Pons (tissue), 1 donor: ENCODE results near the gene PSEN2.

ENCODE experiments used
- DNase-seq: peaks from one replicate; pipeline ENCODE4 v3.0.0-alpha.2; 2016; ENCODE audit warnings: low spot score

PSEN2 gene

GRCh38 chr1:226865590-226865989 lies 4.8 kb upstream of the PSEN2 start:
- no peak for DNase-seq

DNA sequence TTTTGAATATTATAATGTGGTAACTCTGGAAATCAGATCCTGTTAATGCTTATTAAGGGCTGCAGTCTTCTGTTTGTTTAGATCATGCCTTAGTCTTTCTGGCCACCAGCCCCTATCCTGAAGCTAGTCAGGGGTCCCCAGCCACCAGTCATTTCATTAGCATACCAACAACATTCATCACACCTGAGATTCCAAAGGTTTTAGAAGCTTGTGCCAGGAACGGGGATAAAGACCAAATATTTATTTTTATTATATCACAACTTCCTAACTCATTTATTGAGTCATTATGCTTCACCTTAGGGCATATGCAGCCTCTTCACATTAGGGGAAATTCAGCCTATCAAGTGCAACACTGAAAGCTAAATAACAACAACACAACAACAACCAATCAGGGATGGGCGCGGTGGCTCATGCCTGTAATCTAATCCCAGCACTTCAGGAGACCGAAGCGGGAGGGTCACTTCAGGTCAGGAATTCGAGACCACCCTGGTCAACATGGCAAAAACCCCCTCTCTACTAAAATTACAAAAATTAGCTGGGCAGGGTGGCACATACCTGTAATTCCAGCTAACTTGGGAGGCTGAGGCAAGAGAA lies 2.9 kb upstream of the PSEN2 start:
- no peak for DNase-seq

DNA sequence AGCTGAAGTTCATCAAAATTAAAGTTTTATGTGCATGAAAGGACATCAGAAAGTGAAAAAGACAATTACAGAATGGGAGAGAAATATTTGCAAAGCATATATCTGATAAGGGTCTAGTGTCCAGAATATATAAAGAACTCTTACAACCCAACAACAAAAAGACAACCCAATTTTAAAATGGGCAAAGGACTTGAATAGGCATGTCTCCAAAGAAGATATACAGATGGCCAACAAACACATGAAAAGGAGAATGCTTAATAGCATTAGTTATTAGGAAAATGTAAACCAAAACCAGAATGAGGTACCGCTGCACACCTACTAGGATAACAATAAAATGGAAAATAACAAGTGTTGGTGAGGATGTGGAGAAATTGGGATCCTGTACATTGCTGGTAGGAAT lies 1.7 kb upstream of the PSEN2 start:
- DNase-seq = no peak

- peak; percentile 37 for DNase-seq
Measured at GRCh38 chr1:226870026-226870400, 403 bp upstream of the PSEN2 start.

DNA sequence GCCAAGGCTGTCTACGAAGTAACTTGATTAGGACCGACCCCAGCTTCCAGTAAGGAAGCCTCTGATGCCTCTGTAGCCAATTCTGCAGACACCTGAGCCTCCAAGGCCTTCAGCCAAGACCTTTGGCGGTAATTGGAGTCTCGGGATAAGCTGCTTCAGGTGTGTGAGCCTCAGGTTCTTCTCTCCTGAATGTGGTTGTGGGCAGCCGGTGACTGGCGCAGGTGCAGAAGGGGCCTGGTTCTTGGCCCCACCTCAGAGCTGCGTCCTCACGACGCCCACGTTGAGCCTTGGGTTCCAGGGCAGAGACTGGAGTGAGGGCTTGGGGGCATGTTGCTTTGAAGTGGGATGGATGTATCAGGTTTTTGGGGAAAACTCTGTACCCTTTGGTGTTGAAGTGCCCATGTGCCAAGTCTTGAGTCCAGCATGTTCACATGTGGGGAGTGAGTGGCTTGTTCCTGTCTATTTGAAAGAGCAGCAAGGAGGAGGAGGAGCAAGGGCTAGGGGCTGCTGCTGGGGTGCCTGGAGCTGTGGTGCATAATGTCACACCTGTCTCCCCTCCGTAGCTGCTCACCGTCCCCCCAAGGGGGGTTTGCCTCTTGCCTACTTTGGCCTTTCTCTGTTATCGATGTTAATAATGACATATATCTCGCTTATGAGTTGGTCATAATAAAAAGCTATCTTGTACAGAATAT lies 1.4 kb downstream of the PSEN2 start:
- DNase-seq = no peak

GRCh38 chr1:226872437-226872836 lies 2.0 kb downstream of the PSEN2 start:
- no peak for DNase-seq

- no peak for DNase-seq
Measured at GRCh38 chr1:226873771-226874578, 3.6 kb downstream of the PSEN2 start.

DNA sequence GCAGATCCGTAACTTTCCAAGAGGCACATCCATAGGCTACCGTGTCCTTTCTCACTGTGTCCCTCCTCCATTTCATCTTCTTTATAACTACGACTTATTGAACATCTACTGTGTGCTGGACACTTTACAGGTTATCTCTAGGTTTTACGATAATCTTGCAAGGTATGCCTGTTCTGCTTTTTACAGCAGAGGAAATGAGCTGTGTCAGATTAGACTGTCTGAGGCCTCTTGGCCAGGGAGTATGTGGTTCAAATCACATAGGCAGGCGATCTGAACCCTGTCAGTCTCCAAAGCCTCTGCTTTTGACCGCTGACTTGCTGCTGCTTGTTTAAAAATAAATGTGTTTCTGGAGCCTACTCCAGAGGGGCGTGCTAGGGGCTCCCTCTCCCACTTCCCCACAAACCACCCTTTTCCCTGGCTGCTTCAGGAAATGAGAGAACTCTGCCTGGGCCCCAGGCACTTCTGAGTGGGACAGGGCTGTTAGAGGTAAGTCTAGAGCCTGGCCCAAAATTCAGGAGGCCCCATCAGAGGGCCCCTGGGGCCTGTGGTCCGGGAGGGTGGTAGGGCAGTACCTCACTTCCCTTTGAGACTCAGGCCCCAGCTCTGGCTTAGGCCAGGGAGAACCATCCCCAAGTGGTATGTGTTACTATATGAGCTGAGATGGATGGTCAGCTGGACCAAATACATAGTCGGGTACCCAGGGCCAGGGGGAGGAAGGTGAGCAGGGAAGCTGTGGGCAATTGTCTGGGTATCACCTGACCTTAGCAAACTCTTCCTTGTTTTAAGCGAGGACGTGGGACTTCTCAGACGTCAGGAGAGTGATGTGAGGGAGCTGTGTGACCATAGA lies 4.4 kb downstream of the PSEN2 start:
- DNase-seq = no peak

DNA sequence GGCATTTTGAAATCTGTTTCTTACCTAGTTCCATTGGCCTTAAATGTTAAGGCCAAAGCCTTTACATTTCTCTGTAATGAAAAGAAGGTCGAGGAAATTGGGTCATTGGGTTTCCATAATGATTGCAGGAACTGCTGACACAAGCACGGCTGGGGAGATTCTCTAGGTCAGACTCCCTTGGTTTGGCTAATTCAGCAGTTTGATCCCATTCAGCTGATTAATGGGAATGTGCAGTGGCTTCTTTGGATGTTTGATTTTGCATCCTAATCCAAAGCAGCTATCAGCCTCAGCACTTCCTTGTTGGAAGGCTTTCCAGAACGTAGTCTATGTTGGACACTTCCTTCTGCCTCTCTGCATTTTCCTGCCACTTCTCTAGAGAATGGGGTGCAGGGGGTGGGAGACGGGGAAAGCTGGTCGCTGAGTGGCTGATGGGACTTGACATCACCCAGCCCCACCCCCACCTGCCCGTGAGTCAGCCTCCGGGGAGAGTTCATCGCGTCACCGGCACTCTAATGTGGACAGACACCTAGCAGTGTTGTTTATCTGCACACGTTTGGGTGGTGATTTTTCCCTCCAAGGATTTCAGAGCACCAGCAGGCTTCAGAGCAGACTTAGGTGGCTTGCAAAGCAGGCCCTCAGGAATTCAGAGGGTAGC lies 5.4 kb downstream of the PSEN2 start:
- DNase-seq = no peak

GRCh38 chr1:226877669-226878068 lies 7.3 kb downstream of the PSEN2 start:
- no peak for DNase-seq

DNA sequence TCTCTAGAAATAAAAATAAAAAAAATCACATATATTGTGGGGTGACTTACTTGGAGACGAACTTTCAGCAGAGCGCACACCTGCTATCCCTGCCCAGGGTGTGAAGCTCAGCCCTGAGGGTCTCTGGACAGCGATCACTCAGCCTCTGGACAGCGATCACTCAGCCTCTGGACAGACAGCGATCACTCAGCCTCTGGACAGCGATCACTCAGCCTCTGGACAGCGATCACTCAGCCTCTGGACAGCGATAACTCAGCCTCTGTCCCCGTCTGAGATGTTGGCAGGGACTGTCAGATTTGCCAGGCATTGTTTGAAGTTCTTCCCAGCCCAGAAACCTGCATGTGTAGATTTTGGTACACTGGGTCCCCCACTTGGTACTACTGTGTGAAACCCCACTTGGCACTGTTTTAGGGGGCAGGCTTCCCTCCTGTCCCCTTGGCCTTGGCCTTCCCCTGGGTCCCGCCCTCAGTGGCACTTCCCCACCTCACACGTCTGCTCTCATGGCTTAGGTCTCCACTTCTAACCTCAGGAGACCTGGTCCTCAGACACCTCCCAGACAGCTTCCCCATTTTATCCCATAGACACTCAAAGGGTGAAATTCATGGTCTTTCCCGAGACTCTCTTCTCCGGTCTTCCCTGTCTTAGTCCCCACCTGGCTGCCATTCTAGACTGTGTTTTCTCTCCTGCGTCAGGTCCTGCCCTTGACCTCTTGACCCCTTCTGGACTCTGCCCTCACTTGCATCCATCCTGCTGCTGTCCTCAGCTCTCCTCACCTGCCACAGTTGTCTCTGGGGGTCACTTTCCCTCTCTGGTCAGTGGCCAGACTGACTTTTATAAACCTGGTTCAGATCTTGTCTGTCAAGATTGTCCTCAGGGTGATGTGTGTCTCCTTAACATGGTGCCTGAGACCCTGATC lies 10.2 kb downstream of the PSEN2 start:
- no peak for DNase-seq

- DNase-seq = no peak
Measured at GRCh38 chr1:226881515-226882185, 11.2 kb downstream of the PSEN2 start.

DNA sequence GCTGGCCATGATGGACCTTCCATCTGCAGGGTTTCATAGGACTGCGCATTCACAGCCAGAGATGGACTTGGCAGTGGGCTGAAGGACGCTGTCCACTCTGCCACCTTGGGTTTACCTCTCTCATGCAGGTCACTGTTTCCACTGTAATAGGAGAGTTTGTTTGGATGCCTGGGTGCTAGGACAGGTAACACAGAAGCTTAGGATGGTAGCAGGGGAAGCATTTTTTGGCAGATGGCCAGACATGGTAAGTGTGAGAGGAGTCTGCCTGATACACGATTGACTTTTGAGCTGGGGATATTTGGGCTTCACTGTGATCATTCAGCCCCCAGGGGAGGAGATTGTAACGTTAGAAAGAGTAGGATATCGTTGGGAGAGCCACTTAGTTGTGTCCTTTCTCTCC lies 11.8 kb downstream of the PSEN2 start:
- DNase-seq = no peak

DNA sequence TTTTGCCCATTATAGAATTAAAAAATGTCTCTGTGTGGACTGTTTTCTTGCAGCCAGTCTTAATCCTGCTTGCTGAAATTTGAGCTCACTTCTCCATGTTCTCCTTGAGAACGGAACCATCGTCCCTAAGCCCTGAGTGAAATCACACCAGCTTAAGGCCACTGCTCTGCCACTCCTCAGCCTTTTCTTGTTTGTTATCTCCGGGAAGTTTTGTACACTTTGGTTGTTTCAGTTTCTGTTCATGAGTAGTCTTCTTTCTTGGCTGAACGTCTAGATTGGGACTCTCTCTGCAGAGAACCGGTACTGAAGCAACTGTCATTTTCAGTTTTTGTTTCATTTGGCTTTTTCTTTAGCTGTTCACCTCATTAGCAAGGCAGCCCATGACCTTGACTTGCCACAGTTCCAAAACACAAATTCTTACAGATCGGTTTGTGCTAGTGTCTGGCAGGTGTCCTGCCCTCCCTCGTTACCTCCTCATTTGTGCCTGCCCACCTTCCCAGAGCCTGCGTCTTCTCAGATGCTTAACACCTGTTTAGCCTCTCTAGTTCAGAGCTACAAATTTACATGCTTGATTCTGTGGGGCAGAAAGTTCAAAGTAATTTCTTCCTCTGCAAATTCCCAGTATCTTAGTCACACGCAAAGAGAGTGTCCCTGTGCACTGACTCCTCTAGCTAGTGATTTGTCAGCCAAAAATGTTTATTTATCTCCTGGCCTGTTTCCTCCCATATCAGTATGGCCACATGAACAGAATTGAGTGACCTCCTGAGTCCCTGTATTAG lies 12.4 kb downstream of the PSEN2 start:
- peak; percentile 49 for DNase-seq

DNA sequence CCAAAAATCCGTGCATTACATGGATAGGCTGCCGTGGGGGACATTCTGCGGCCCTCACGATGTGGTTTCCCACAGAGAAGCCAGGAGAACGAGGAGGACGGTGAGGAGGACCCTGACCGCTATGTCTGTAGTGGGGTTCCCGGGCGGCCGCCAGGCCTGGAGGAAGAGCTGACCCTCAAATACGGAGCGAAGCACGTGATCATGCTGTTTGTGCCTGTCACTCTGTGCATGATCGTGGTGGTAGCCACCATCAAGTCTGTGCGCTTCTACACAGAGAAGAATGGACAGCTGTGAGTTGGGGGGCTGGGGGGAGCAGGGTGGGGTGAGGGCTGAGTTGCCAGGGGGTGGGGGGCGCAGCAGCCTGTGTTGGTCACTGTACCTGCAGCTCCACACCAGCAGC lies 13.2 kb downstream of the PSEN2 start:
- no peak for DNase-seq

GRCh38 chr1:226884116-226884625 lies 13.8 kb downstream of the PSEN2 start:
- DNase-seq = no peak

DNA sequence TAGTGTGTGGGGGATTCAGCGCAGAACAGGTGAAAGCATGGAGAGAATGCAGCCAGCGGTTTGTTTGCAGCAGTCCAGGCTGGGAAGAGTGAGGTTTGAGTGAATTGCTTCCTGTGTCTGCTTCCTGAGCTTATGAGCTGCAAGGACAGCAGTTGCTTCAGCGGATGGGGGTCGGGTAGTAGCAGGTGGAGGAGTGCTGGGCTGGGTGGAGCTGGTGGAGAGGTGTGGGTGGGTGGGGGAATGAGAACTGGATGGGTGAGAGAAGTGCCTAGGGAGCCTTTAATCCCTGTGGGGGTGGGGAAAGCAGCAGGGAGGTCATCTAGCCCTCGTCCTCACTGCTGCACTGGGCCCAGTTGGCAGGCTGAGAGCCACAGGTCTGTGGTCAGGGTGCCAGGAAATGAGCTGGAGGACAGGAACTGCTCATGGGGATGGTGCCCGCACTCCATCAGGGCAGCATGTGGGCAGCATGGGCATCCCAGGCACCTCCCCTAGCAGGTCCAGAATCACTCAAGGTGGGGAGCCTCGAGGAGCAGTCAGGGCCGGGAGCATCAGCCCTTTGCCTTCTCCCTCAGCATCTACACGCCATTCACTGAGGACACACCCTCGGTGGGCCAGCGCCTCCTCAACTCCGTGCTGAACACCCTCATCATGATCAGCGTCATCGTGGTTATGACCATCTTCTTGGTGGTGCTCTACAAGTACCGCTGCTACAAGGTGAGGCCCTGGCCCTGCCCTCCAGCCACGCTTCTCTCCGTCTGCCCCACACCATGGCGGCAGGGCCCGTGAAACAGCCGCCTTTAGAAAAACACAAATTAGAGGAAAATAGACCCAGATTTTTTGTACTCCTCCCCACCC lies 14.8 kb downstream of the PSEN2 start:
- no peak for DNase-seq
